Astrocyte (in vitro differentiated cells and primary cell): ENCODE data around the gene OSTF1.

Source experiments
- EZH2 ChIP-seq: IDR thresholded peaks from 2 replicates; pipeline ENCODE4 v1.6.1; 2012; ENCODE audit warnings: mild to moderate bottlenecking, low read length, inconsistent platforms; ENCODE audit not compliant: insufficient read depth
- TF ChIP-seq, protein P1 (sequence below): IDR thresholded peaks from 2 replicates; pipeline ENCODE4 v1.5.1; 2011; ENCODE audit warnings: low read depth, mild to moderate bottlenecking, inconsistent platforms, low read length, moderate library complexity; ENCODE audit not compliant: insufficient read depth

DNA sequence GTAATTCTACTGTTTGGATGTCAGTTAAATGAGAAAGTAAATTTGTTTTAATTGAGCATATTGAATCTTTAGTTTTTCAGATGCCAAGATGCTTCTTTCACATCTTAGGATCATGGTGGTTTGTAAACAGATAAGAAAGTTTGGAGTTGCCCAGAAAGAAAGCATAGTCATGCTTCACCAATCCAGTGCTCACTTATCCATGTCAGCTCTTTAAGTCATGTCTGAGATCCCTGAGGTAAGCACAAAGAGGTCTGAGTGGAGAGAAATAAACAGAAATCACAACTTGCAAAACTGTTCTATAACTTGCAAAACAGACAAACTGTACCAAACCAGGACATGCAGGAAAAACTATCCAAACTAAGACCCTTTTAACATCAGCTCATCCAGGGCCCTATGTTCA is 87.7 kb downstream of the OSTF1 start:
- TF ChIP-seq, protein P1, sequence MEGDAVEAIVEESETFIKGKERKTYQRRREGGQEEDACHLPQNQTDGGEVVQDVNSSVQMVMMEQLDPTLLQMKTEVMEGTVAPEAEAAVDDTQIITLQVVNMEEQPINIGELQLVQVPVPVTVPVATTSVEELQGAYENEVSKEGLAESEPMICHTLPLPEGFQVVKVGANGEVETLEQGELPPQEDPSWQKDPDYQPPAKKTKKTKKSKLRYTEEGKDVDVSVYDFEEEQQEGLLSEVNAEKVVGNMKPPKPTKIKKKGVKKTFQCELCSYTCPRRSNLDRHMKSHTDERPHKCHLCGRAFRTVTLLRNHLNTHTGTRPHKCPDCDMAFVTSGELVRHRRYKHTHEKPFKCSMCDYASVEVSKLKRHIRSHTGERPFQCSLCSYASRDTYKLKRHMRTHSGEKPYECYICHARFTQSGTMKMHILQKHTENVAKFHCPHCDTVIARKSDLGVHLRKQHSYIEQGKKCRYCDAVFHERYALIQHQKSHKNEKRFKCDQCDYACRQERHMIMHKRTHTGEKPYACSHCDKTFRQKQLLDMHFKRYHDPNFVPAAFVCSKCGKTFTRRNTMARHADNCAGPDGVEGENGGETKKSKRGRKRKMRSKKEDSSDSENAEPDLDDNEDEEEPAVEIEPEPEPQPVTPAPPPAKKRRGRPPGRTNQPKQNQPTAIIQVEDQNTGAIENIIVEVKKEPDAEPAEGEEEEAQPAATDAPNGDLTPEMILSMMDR: no peak
- no peak for TF ChIP-seq EZH2
